Measurements from ENCODE around the gene UNC93B1. TPM values are rescaled to one million over a fixed set of nuclear protein-coding genes. Genes with fewer than 3 reads are reported as not detected.

The UNC93B1 gene
- total and polyA plus RNA-seq, 10 donors: 110 to 192 (median 132) TPM

- H3K27me3 ChIP-seq (replicated peaks in 1 of 7): no peaks in the 10 kb centered on the region
- H3K4me3 ChIP-seq: peak overlapping the region; percentile 66 to 97 (median 86)
- peaks cover 11 to 70% (median 36%) of the 10 kb centered on the region in 6 donors for H3K4me1 ChIP-seq
- no peak for DNase-seq
- H3K27ac ChIP-seq: peak overlapping the region; percentile 78 to 92 (median 88)
- TF ChIP-seq CTCF (IDR thresholded peaks at IDR 0.05 in 8 of 11, conservative IDR thresholded peaks at IDR 0.05 in 3 of 11): no peak
- no peak for TF ChIP-seq POLR2A (IDR thresholded peaks at IDR 0.05)
- no peak for TF ChIP-seq POLR2AphosphoS5 (IDR thresholded peaks at IDR 0.05)
- intact Hi-C loops (cut with DNase I; ENCODE audit: low total_unique reads): no loop called here
- no peaks in the 10 kb centered on the region for H3K9me3 ChIP-seq
- peaks cover 0 to 62% (median 16%) of the 10 kb centered on the region in 6 donors for H3K36me3 ChIP-seq
- WGBS, 5 donors: 10 to 20% (median 13%) methylated on average over 9 to 10 of the region's 10 CpGs
Observed at GRCh38 chr11:68031144-68031464, 27.2 kb upstream of the UNC93B1 start.

- peak in 1 of 3 donors; percentile 13 for TF ChIP-seq POLR2A (IDR thresholded peaks at IDR 0.05)
- peak in 2 of 11 experiments; percentile 13 to 25 for TF ChIP-seq CTCF (IDR thresholded peaks at IDR 0.05 in 8 of 11, conservative IDR thresholded peaks at IDR 0.05 in 3 of 11)
- peak; percentile 87 to 92 (median 89) for TF ChIP-seq POLR2AphosphoS5 (IDR thresholded peaks at IDR 0.05)
- peak within 1 kb of the TSS; percentile 66 to 97 (median 86) for H3K4me3 ChIP-seq
- H3K9me3 ChIP-seq: no peaks in the 10 kb centered on the region
- no peaks in the 10 kb centered on the region for H3K27me3 ChIP-seq (replicated peaks in 1 of 7)
- WGBS, 5 donors: 0 to 1% (median 0%) methylated on average over 26 to 56 of the region's 56 CpGs
- peak within 1 kb of the TSS; percentile 78 to 92 (median 88) for H3K27ac ChIP-seq
- H3K4me1 ChIP-seq: peaks cover 9 to 64% (median 32%) of the 10 kb centered on the region in 6 donors
- intact Hi-C loops (cut with DNase I; ENCODE audit: low total_unique reads): no loop called here
- H3K36me3 ChIP-seq: peaks cover 0 to 62% (median 16%) of the 10 kb centered on the region in 6 donors
- DNase-seq: peak; percentile 98
Observed at GRCh38 chr11:68030318-68031143, 26.6 kb upstream of the UNC93B1 start, which contains the start of gene NDUFS8. TSS of gene NDUFS8 (plus strand) at chr11:68030681. CDS start at chr11:68032152, 1,471 bp downstream.

- Histone ChIP-seq H3K27me3 (replicated peaks in 1 of 7) (no peaks in the 10 kb centered on the region), H3K36me3 (peaks cover 0 to 63% (median 19%) of the 10 kb centered on the region in 6 donors), H3K4me1 (peaks cover 9 to 55% (median 32%) of the 10 kb centered on the region in 6 donors), H3K9me3 (peaks cover 0 to 11% (median 0%) of the 10 kb centered on the region in 8 donors), H3K27ac (peak overlapping the region in 2 of 8 donors; percentile 20 to 92), H3K4me3 (peak overlapping the region in 2 of 8 donors; percentile 76 to 88)
- intact Hi-C loops (cut with DNase I; ENCODE audit: low total_unique reads): no loop called here
- no peak for TF ChIP-seq POLR2AphosphoS5 (IDR thresholded peaks at IDR 0.05)
- TF ChIP-seq POLR2A (IDR thresholded peaks at IDR 0.05): no peak
- TF ChIP-seq CTCF (IDR thresholded peaks at IDR 0.05 in 8 of 11, conservative IDR thresholded peaks at IDR 0.05 in 3 of 11): no peak
- DNase-seq: no peak
- 66 to 92% (median 80%) methylated on average over 11 to 12 of the region's 12 CpGs for WGBS, 5 donors
Observed at GRCh38 chr11:68028802-68029545, 25.1 kb upstream of the UNC93B1 start.
